HG03045 (cell line): ENCODE measurements around the gene SRPX.

Source experiments
- ATAC-seq: cut with Tn5 transposase; IDR thresholded peaks from one replicate; pipeline ENCODE4 v1.9.1; 2021; ENCODE audit warnings: mild to moderate bottlenecking, moderate library complexity; ENCODE audit not compliant: unreplicated experiment

The SRPX gene, protein sequence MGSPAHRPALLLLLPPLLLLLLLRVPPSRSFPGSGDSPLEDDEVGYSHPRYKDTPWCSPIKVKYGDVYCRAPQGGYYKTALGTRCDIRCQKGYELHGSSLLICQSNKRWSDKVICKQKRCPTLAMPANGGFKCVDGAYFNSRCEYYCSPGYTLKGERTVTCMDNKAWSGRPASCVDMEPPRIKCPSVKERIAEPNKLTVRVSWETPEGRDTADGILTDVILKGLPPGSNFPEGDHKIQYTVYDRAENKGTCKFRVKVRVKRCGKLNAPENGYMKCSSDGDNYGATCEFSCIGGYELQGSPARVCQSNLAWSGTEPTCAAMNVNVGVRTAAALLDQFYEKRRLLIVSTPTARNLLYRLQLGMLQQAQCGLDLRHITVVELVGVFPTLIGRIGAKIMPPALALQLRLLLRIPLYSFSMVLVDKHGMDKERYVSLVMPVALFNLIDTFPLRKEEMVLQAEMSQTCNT

DNA sequence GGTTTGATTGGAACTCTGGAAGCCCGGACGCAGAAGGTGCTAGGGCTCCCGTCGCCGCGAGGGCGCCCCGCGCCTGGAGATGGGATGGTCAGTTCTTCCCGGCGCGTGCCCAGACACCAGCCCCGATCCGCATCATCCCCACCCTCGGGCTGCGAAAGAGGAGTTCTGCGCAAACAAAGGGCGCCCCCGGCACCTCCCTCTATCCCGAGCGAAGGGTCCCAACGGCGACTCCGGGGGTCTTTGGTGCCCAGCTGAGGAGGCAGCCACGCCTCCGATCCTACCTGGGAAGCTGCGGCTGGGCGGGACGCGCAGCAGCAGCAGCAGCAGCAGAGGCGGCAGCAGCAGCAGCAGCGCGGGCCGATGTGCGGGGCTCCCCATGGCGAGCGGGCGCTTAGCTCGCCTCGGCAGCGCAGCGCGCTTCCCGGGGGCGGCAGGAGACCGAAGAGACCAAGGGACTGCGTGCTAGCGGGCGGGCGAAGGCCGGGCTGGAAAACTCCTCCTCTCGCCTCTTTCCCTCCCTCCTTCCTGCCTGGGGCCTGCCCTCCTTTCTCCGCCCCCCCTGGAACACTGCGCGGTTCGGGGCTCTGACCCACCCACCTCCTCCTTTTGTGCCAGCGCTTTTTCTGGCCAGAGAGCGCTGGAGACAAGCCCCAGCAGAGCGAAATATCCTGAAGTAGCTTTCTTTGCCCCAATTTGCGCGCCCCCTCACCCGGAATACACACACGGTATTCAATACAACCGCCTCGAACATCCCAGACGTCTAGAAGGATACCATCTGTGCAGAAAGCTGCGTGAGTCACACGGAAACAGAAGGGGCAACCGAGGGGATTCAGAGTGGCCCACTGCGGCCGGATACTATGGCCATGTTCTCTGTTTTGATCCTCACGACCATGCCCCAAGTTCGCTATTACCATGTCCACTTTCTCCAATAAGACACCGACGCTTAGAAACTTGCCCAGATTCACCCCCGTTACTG is at the start of gene SRPX:
Gene SRPX, minus strand, starts transcription at position 457 of the 976 bp plus-strand sequence. Its CDS starts 79 bp downstream, at position 378.
- no peak for ATAC-seq

DNA sequence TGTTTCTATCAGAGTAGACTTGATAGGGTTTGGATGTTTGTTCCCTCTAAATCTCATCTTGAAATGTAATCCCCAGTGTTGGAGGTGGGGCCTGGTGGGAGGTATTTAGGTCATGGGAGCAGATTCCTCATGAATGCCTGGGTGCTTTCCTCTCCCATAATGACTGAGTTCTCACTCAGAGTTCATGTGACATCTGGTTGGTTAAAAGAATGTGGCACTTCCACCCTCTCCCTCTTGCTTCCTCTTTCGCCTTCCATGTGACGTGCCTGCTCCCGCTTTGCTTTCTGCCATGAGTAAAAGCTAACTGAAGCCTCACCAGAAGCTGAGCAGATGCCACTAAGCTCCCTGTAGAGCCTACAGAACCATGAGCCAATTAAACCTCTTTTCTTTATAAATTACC is 47.3 kb upstream of the SRPX start:
- ATAC-seq = no peak

DNA sequence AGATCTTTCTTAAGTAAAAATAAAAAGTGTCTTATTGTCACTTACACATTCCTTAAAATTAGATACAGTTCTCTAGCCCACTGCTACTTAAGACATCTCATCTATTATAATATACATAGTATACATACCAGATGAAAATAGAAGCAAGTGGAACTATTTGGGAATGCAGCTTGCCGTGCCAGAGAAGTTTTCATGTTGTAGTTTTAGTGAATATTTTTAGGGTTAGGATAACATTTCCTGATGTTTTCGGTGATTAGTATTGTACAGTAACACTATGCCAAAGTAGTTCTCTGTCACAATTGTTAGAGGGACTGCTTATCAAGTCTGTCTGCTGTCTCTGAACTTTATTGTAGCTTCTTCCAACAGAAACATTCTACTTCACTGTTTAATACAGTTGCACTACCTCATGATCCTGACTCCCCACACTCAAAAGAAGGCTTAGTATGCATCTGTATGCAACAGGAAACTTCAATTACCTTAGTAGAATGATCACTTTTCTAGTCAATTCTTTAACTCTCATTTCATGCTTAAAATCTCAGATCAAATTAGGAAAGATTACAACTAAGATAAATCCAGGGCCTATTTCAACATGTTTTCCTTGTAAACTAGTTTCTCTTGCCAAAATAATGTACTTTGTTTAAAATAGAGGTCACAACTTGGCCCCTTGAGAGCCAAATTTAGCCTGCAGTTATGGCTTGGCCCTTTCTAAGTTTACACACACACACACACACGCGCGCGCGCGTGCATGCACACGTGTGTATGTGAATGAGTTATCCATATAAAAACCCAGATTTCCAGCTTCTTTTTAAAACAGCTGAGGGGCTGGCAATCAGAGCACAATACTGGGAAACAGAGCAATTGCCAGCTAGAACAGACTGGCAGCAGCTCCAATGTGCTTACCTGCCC is 42.3 kb upstream of the SRPX start:
- no peak for ATAC-seq

DNA sequence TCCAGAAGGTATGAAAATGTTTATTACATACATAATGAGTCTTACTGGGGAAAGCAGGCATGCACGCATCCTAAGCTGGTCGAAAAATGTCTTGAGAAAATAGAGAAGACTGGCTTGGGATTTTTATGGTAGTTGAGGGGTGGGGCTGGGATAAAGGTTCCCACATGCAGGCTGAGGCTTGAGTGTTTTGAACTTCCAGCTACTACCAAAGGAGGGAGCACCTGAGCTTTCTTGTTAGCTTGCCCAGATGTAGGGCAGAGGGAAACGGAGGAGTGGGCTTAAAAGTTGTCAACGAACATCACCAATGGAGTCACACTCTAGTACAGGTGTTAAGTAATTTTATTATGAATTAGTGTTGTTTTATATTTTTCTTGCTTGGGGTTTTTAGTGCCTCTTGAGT is 39.6 kb upstream of the SRPX start:
- ATAC-seq = no peak

DNA sequence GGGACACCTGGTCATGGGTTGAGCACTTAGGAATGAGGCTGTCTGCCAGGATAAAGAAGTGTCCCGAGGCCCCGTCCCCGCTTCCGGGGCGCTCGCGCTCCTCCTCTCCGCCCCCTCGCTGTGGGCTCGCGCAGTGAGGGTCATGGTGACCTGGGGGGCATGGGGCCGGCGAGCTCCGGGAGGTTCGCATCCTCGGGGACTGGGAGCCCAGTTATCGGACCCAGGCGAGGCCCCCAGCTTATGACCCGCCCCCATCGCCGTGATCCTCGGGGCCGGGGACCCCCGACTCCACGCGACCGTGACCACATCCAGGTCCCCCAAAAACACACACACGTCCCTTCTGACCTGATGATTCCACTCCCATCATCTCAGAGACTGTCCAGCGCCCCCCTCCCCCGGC is 35.3 kb upstream of the SRPX start:
- ATAC-seq = no peak

DNA sequence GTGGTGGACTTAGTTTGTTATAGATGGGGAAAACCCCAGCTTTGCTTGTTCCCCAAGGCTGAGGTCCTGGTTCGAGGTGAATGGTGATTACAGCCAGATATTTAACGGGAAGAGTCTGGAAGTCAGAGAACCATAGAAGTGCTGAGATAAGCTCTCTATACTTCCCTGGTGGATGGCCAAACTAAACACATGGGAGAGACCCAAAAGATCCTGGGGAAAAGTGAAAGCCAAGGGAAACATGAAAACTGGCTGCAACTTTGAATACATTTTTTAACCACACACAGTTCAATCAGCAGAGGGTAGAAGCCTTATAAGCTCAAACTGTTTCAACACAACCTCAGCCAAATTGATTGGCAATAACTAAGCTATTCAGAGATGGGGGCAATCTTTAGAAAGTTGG is 29.3 kb upstream of the SRPX start:
- no peak for ATAC-seq

DNA sequence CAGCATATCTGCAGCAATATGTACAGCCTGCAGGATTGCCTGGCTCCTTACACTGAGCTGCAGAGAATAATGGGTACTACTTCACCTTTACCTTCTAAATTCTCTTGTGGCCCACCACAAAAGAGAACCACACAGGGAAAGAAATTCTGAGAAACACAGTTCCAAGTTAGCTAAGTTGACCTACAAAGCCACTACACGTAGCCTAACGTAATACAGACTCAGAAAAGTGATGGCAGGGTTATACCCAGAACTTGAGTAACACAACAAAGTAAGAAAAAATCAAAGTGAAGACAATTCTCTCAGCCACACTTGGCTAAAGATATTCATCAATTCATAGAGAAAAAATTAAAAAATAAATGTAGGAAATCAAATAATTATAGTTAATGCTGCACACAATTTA is 26.4 kb upstream of the SRPX start:
- no peak for ATAC-seq

DNA sequence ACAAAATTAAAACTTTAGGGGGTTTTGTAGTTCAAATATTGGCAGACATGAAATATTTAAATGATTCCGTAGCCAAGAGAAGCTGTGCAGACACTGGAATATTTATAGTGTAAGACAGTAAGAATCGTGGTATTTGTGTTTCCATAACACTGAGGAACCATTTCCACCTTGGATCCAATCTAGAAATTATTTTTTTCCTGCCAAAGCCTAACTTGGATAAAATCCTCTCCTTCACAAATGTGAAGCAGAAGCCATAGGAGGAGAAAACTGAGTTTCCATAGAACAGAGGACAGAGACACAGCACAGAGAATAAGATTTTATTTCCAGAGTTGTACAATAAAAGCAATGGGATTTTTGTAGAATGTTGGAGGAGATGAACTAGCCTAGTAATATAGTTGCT is 19.9 kb upstream of the SRPX start:
- ATAC-seq = no peak

DNA sequence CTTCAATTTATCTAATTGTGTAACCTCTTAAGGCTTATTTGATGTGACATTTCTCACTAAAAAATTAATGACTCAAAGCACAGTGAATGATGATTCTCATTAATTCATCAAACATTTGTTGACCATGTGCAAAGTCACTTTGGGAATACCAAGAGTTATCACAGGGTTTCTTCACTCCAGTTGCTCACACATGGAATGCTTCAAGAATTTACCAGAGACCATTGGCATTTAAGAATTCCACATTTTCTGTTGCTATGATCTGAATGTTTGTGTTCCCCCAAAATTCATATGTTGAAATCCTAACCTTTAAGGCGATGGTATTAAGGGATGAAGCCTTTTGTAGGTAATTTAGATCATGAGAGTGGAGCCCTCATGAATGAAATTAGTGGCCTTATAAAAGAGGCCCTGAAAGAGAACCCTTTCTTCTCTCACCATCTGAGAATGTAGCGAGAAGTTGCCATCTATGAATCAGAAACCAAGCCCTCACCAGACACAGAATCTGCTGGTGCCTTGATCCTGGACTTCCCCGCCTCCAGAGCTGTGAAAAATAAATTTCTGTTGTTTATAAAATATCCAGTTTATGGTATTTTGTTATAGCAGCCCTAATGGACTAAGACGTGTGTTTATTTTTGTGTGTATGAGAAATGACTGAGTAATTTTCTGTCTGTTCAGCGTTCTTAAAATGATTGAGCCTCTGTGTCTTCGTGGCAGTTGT is 16.4 kb upstream of the SRPX start:
- no peak for ATAC-seq

DNA sequence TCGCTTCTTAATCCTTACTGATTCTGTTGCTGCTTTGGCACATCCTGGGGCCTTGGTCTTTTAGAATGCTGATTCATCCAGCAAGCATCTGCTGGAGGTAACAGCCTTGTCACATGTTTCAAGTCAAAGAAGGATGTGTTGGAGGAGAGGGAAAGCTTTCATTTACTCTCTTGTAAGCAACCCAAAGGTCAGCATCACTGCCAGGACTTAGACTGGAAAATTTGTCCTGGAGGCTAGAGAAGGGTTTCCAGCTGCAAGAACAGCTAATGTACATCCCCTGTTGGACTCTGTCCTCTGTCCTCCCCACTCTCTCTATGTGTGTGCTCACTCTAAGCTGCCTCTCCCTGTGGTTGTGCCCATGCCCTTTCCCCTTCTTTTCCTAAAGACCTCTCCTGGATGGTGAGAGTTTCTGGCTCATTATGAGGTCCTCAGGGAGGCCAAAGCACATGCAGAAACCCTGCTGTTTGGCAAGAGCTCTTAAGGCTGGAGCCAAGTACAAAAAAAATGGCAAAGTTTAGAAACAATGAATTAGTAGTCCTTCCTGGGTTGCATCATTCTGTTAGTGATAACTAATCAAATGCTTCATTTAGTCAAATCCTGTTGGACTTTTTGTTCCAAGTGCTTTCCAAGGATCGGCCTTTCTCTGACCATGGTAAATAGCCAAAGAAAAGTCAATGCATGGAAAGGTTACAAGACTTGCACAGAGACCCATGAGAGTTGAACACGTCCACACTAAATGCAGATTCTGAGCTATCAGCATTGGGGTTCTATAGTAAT is 13.4 kb upstream of the SRPX start:
- no peak for ATAC-seq

DNA sequence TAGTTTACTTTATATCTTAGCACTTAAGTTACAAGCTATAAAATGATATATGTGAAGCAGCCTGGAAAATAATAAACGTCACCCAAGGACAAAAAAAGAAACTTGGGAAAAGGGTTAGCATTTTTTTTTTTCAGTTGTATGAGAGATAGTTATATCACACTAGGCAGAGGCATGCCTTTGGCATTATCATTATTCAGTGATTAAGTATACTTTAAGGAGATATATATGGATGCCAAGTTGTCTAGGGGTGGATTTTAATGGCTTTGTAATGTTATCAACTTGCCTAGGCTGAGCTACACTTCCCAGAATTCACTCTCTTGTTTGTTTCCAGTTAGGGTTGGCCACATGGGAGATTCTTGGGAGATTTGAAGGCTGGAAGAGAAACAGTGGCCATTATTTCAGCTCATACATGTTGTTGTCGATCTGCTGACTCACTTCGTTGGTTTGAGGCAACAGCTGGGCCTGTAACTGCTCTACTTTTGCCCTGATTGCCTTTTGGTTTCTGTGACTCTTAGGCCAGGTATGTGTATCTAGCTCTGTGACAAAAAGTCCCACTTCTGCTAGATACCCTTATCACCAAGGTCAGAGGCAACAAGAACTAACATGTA is 11.5 kb upstream of the SRPX start:
- ATAC-seq = no peak

DNA sequence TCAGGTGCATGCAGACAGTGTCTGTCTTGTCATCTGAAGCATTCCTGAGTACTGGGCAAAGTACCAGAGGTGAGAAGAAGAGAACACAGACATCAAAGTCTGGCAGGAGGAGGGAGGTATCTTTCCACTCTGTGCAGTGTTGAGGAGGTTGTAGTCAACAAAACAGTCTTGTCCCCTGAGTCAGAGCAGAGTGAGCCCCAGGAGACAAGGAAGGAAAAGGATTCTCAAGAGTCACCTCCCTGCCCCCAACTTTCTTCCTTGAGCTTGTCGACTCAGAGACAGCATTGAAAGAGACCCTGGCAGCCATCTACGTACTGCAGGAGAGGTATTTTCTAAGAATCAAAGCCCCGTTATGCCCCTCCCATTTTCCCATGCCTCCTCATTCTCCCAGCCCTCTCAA is 4.4 kb upstream of the SRPX start:
- ATAC-seq = no peak

DNA sequence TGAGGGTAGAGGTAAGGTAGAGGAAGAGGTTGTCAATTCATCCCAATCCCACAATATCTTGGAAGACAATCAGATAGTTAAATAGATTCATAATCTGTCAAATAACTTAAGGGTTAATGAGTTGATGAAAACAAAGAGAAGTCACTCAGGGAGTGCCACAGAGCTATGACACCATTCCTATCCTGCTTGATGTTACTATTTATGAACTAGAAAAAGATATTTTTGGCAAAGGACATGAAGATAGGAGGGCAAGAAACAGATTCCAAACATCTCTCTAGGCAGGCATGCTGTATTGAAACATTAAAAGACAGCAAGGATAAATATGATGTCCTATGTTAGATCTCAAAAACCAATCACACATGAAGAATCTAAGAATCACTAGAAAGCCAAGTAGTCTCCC is 3.5 kb upstream of the SRPX start:
- no peak for ATAC-seq

DNA sequence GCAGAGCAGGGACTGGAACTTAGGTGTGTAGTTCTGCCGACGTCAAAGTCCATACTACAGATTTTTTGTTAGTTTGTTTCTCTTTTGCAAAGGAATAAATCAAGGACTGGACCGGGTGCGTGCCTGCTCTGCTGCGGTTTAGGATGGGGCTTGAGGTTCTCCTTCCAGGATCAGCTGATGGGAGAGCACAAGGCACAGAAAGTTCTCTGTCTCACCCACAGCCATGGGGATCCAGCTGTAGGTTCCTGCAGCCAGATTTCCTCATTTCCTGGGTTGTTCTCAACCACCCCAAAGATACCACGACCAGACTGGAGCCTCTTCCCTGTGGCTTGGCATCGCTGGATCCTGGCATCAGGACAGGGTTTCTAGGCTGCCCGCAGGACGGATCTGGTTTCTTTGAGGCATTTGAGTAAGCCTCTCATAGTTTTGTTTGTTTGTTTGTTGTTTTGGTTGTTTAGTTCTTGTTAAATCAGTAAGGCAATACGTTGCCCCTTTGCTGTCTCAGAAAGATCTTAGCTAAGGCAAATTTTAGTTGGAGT is 789 bp upstream of the SRPX start:
- no peak for ATAC-seq

DNA sequence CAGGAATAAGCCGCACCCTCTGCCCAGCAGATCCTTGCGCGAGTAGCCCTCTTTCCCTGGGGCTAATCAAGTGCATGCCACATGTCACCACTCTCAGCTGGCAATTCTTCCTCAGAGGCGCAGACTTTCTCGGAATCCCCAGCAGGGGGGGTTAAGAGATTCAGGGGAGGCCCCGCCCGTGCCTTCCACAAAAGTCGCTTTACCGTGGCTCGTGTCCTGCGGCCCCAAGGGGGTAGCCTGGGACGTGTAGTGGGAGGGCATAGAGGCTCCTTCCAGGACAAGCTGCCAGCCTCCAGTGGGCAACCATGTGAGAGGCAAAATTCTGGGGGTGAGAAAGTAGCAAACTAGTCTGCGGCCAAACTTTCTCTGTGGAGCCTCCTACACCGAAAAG is 652 bp downstream of the SRPX start:
- no peak for ATAC-seq

DNA sequence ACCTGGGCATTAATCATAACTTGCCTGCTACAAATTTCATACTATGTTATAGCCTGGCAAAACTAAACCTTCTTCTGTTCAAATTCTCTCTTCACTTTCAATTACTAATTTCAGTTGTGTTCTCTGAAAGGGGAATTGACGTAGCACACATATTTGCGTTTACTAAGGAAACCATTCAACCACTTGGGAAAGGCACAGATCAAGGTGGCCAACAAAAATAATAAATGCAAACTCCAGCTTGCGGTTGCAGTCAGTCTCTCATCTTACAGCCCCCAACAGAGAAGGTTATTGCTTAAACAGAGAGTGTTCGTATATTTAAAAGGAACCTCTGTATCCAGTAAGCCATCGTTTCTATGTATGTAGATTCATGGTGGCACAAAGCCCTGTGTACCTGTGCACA is 4.0 kb downstream of the SRPX start:
- no peak for ATAC-seq

DNA sequence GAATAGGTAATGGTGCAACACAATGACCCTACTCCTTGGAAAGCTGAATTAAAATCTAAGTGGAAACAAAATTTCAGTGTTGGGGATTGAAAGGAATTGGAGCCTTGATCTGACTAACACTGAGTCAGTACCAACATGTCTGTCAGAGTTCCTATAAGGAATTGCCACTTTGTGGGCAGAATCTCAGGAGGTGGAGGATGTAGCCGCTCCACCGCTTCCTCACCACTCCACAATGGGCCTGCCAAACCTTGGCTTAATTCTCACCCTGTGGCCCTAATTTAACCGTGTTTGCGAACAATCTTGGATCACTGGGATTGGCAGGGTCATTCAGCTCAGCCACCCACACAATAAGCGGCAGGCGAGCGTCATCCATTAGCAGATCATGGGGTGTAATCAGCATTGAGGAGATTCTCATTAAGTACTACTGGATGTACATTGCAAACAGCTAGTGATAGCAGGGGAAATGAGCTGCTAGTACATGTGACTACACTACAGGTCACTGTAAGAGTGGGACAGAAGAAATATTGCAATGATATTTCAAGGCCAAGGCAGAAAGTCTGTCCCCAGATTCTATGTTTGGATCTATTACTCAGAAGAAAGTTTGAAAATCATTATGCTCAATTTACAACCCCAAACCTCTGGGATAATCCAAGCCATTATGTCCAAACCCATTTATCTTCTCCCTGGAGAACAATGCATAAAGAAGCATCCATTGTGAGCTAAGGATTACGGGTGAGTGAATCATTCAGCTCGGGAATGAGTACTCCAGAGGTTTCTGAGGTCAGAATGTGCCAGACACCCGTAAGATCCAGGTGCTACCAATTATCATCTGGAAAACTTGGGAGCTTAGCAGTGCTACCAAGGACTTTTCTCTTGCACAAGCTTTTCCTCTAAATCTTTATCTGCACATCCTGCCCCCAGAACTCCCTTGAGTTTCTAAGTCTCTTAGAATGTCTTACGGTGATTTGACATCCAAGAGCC is 5.8 kb downstream of the SRPX start:
- no peak for ATAC-seq

DNA sequence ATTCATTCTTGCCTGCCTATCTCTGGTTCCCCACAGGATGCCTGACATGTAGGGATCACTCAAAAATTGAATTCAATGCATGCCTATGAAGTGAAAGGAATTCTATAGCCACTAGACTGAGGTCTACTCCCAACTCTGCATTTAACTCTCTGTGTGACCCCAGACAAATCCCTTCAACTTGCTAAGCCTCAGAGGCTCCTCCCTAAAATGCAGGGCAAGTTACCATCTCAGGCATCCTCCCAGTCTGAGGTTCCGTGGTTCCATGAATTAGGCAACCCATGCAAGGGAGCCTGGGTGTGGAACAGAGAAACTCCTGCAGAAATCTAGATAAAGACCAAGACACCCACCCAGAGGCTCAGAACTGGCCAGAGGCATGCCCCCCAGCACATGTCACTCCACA is 6.6 kb downstream of the SRPX start:
- no peak for ATAC-seq
